ENCODE measurements around the gene OTULIN. TPM values are rescaled to one million over a fixed set of nuclear protein-coding genes. Genes with fewer than 3 reads are reported as not detected.
A peak's percentile ranks its signal among the peaks of the same experiment; 100 is the strongest.

Gene OTULIN
- total and polyA plus RNA-seq, 8 donors: 17.0 to 34.3 (median 21.4) TPM

GRCh38 chr5:14735944-14736343, 71.4 kb downstream of the OTULIN start:
- H3K4me3 ChIP-seq: no peak overlapping the region
- H3K36me3 ChIP-seq: peaks cover 0 to 21% of the 10 kb centered on the region in 2 donors
- no peaks in the 10 kb centered on the region for H3K9me3 ChIP-seq
- DNase-seq (no peak), ATAC-seq (peak; percentile 47)
- no peaks in the 10 kb centered on the region for H3K4me1 ChIP-seq
- TF ChIP-seq, protein P1, sequence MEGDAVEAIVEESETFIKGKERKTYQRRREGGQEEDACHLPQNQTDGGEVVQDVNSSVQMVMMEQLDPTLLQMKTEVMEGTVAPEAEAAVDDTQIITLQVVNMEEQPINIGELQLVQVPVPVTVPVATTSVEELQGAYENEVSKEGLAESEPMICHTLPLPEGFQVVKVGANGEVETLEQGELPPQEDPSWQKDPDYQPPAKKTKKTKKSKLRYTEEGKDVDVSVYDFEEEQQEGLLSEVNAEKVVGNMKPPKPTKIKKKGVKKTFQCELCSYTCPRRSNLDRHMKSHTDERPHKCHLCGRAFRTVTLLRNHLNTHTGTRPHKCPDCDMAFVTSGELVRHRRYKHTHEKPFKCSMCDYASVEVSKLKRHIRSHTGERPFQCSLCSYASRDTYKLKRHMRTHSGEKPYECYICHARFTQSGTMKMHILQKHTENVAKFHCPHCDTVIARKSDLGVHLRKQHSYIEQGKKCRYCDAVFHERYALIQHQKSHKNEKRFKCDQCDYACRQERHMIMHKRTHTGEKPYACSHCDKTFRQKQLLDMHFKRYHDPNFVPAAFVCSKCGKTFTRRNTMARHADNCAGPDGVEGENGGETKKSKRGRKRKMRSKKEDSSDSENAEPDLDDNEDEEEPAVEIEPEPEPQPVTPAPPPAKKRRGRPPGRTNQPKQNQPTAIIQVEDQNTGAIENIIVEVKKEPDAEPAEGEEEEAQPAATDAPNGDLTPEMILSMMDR (IDR thresholded peaks at IDR 0.05): no peak
- intact Hi-C loops (cut with DNase I): no loop called here
- H3K27me3 ChIP-seq: no peaks in the 10 kb centered on the region
- H3K27ac ChIP-seq: no peak overlapping the region

- Histone ChIP-seq H3K4me1 (no peaks in the 10 kb centered on the region), H3K27ac (no peak overlapping the region), H3K9me3 (no peaks in the 10 kb centered on the region), H3K27me3 (no peaks in the 10 kb centered on the region), H3K4me3 (no peak overlapping the region), H3K36me3 (peaks cover 0 to 27% of the 10 kb centered on the region in 2 donors)
- intact Hi-C loops (cut with DNase I): no loop called here
- TF ChIP-seq, protein P1 (IDR thresholded peaks at IDR 0.05): no peak
- no peak for ATAC-seq
- no peak for DNase-seq
Measured at GRCh38 chr5:14737291-14737690, 72.8 kb downstream of the OTULIN start.

DNA sequence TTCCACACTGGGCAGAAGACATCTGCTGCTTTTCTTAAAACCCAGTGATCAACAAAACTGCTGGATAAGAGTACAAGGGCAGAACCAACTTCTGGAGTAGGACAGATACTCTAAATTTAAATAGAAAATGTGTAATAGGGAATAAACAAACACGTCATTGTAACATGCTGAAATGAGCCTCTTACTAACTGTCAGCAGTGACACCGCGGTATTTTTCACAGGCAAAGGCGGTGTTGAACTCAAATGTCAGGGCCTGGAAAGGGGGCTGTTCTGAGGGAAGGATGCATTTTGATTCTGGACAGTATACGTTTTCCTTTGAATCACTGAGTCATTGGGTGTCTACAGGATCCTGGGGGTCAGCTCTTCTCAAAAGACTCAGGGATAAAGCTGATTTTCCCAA, 73.5 kb downstream of the OTULIN start:
- H3K4me3 ChIP-seq: no peak overlapping the region
- ATAC-seq (no peak), DNase-seq (no peak)
- H3K4me1 ChIP-seq: no peaks in the 10 kb centered on the region
- intact Hi-C loops (cut with DNase I): no loop called here
- H3K9me3 ChIP-seq: no peaks in the 10 kb centered on the region
- TF ChIP-seq, protein P1 (IDR thresholded peaks at IDR 0.05): no peak
- peaks cover 0 to 27% of the 10 kb centered on the region in 2 donors for H3K36me3 ChIP-seq
- no peak overlapping the region for H3K27ac ChIP-seq
- no peaks in the 10 kb centered on the region for H3K27me3 ChIP-seq

DNA sequence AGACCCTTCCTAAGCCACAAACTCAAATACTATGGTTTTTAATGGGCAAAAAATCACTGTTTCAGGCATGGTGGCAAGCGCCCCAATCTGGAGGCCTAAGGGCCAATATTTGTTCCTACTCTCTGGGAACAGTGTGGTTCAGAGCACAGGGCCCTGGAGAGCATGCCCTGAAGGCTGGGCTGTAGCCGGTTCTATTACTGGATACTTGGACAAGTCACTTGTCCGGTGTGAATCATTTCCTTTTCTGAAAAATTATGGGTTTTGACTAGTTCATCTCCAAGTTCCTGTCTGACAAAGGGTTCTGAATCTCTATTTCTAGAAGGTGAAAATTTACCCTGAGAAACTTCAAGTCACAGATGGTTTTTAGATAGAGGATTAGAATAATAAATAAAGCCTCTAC, 75.0 kb downstream of the OTULIN start:
- intact Hi-C loops (cut with DNase I): no loop called here
- ATAC-seq (peak; percentile 53), DNase-seq (no peak)
- H3K27ac ChIP-seq: no peak overlapping the region
- TF ChIP-seq, protein P1 (IDR thresholded peaks at IDR 0.05): no peak
- H3K4me3 ChIP-seq: no peak overlapping the region
- no peaks in the 10 kb centered on the region for H3K9me3 ChIP-seq
- H3K27me3 ChIP-seq: no peaks in the 10 kb centered on the region
- peaks cover 0 to 27% of the 10 kb centered on the region in 2 donors for H3K36me3 ChIP-seq
- no peaks in the 10 kb centered on the region for H3K4me1 ChIP-seq

DNA sequence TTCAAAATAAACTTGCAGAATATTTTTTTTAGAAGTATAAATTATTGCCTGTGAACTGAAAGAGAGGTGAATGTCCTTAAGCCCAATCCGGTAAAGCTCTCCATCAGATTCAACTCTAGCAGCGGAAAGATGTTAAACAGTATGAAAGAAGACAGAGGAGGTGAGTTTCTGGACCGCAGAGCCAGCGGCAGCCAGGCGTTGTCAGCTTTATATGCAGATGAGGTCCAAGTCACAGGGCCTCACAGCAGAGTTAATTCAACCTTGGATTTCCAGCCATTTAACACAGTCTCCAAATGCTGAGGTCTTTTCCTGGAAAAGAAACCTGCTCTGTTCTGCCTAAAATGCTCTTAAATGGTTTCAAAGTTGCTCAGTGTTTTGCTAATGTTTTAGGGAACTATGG, 75.5 kb downstream of the OTULIN start:
- Histone ChIP-seq H3K36me3 (peaks cover 0 to 27% of the 10 kb centered on the region in 2 donors), H3K27ac (no peak overlapping the region), H3K9me3 (no peaks in the 10 kb centered on the region), H3K4me3 (no peak overlapping the region), H3K27me3 (no peaks in the 10 kb centered on the region), H3K4me1 (no peaks in the 10 kb centered on the region)
- intact Hi-C loops (cut with DNase I): no loop called here
- ATAC-seq (no peak), DNase-seq (no peak)
- TF ChIP-seq, protein P1 (IDR thresholded peaks at IDR 0.05): no peak

Data from left lung (tissue), 10 donors.